Esophagus (tissue), 2 donors: Measurements from ENCODE around the gene JARID2. TPM values are rescaled to one million over a fixed set of nuclear protein-coding genes. Genes with fewer than 3 reads are reported as not detected.

Experiments used
- H3K27ac ChIP-seq, 2 donors: one replicate each; pipeline ENCODE4 v1.5.1; 2013; ENCODE audit warnings: low read depth in 2 of 2, mild to moderate bottlenecking in 2 of 2, inconsistent platforms in 1 of 2, low read length in 1 of 2, moderate library complexity in 1 of 2
- H3K27me3 ChIP-seq, 2 donors: one replicate each; pipeline ENCODE4 v1.6.1; 2013; ENCODE audit warnings: low read length in 2 of 2, control low read depth in 1 of 2, mild to moderate bottlenecking in 1 of 2; ENCODE audit not compliant: insufficient read depth in 2 of 2, control insufficient read depth in 1 of 2
- H3K36me3 ChIP-seq, 2 donors: one replicate each; pipeline ENCODE4 v1.6.1; 2013; ENCODE audit warnings: low read length in 1 of 2; ENCODE audit not compliant: control insufficient read depth in 2 of 2, insufficient read depth in 2 of 2
- H3K4me1 ChIP-seq, 2 donors: one replicate each; pipeline ENCODE4 v1.6.1; 2013; ENCODE audit warnings: low read length in 1 of 2; ENCODE audit not compliant: control insufficient read depth in 2 of 2, insufficient read depth in 2 of 2
- H3K4me3 ChIP-seq, 2 donors: one replicate each; pipeline ENCODE4 v1.5.1; 2013; ENCODE audit warnings: low read length in 2 of 2, mild to moderate bottlenecking in 2 of 2, low read depth in 1 of 2, moderate library complexity in 1 of 2
- H3K9me3 ChIP-seq, 2 donors: one replicate each; pipeline ENCODE4 v1.6.1; 2013; ENCODE audit warnings: mild to moderate bottlenecking in 2 of 2, low read depth in 1 of 2, low read length in 1 of 2, moderate library complexity in 1 of 2; ENCODE audit not compliant: control insufficient read depth in 2 of 2, insufficient read depth in 1 of 2
- WGBS, 2 donors: extraction: QIAGEN DNeasy Blood & Tissue Kit; methylation state at CpG; one replicate each; pipeline ENCODE4 v1.1.7; 2013; 5-methylcytosine and 5-hydroxymethylcytosine counted together
- polyA plus RNA-seq, 2 donors: library from polyadenylated mRNA; stranded (reverse); fragments of 200-250 nt; gene quantifications; one replicate each; pipeline ENCODE4 v1.2.3, GENCODE V29; 2013
- donor health status: healthy with polysubstance abuse.
- donor health status: Bipolar disorder and iron deficiency.

The JARID2 gene
- polyA plus RNA-seq, 2 donors, result 7.9 to 8.3 TPM

DNA sequence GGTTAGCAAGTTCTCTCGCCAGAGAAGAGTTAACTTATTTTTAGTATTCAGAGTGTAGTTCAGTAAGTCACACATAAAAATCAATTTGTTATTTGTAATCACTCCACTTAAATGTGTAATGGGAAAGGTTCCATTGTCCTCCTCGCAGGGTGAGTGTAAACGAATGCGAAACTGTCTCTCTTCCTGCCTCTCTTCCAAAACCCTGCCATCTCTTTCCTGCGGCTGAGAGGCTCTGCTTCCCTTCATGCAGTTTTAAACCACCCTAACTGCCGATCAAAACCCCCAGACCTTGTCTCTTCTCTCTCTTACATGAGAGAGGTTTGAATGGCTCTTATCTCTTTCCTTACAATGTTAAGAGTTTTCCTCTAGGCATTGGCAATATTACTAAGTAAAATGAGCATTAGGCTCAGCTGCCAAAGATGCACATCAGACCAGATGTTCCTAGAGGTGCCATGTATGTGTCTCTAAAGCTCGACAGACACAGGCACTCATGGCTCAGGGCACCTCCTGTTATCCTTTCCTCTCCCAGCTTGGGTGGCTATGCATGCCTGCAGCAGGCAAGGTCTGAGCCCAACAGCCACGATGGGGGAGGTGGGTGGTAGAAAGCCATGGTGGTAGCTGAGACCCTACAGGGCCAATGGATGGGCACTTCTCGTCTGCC, 91.2 kb downstream of the JARID2 start:
- H3K27me3 ChIP-seq, result no peaks in the 10 kb centered on the region
- H3K27ac ChIP-seq, result no peak overlapping the region
- WGBS, 2 donors, result 73 to 77% methylated on average over 9 of the region's 9 CpGs
- H3K9me3 ChIP-seq, result no peaks in the 10 kb centered on the region
- H3K4me3 ChIP-seq, result no peak overlapping the region
- H3K4me1 ChIP-seq, result peaks cover 0 to 9% of the 10 kb centered on the region in 2 donors
- H3K36me3 ChIP-seq, result no peaks in the 10 kb centered on the region

DNA sequence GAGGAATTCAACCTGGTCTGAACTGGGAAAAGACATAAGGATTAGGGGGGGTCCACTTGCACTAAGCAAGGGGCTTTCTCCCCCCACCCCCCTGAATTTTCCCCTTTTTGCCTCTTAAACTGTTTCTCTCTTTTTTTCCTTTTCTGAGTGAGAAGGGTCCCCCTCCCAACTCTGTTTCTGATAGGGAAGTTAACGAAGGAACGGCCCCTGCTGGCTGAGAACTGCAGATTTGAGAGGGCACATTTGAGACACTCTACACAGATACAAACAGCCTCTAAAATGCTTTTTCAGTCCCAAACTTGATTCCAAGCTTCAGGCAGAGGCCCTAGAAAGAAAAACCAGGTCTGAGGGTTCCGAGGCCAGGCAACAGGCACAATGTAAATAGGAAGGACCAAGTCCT, 91.7 kb downstream of the JARID2 start:
- Histone ChIP-seq H3K27ac (no peak overlapping the region), H3K4me3 (no peak overlapping the region), H3K4me1 (peaks cover 0 to 9% of the 10 kb centered on the region in 2 donors), H3K36me3 (no peaks in the 10 kb centered on the region), H3K9me3 (no peaks in the 10 kb centered on the region), H3K27me3 (no peaks in the 10 kb centered on the region)
- WGBS, 2 donors, result 85 to 92% methylated on average over 3 of the region's 3 CpGs

DNA sequence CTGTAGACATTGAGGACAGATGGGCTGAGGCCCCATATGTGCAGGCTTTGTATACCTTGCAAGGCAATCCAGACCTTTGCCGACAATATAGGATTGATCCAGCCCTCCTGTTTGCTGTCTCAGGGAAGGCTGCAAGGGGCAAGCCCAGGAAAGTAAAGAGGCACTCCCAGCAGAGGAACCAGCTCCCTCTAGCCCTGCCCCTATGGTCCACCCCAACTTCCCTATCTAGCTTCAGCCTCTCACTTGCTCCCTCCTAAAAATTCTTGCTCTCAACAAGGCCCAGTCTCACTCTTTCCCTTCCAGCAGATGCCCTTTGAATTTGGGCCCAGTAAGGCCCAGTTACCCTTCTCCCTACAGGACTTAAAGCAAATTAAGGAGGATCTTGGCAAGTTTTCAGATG, 92.6 kb downstream of the JARID2 start:
- Histone ChIP-seq H3K36me3 (no peaks in the 10 kb centered on the region), H3K4me3 (no peak overlapping the region), H3K9me3 (no peaks in the 10 kb centered on the region), H3K27ac (no peak overlapping the region), H3K4me1 (peaks cover 0 to 9% of the 10 kb centered on the region in 2 donors), H3K27me3 (no peaks in the 10 kb centered on the region)
- 80 to 96% methylated on average over 1 of the region's 1 CpG for WGBS, 2 donors

DNA sequence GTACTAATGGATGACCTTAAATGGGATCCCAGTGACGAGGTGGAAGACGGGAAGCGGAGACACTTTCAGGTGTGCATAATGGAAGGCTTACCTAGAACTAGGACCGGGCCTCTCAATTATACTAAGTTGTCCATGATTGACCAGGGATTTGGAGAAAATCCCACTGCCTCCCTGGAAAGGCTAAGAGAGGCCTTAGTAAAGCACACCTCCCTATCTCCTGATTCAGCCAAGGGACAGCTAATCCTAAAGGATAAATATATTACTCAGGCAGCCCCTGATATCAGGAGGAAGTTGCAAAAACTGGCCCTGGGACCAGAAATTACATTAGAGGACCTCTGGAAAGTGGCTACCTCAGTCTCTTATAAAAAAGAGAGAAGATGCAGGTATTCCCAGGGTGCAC, 93.2 kb downstream of the JARID2 start:
- Histone ChIP-seq H3K4me3 (no peak overlapping the region), H3K27me3 (no peaks in the 10 kb centered on the region), H3K36me3 (no peaks in the 10 kb centered on the region), H3K4me1 (peaks cover 0 to 9% of the 10 kb centered on the region in 2 donors), H3K27ac (no peak overlapping the region), H3K9me3 (no peaks in the 10 kb centered on the region)
- WGBS, 2 donors, result 94 to 95% methylated on average over 4 of the region's 4 CpGs

DNA sequence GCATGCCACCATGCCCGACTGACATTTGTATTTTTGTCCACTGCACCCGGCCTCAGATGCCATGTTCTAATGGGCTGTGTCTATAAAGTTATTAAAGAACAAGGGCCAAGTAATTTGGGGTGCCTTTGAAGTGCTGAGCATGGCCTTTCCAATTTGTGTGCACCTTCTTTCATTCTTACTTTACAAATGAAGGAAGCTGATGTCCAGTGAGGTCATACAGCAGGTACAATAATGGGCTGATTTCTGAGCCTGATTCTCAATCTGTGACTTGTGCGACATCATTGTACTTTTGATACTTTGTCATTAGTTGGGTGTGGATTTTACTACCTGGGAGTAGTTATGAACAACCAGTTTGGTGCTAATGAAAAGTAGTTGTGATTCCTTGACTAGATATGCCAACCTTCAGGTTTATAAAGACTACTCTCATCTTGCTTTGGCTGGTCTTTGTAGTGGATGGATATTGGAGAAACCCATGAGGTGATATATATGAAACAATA, 94.3 kb downstream of the JARID2 start:
- Histone ChIP-seq H3K27ac (no peak overlapping the region), H3K4me1 (peaks cover 0 to 9% of the 10 kb centered on the region in 2 donors), H3K4me3 (no peak overlapping the region), H3K27me3 (no peaks in the 10 kb centered on the region), H3K9me3 (no peaks in the 10 kb centered on the region), H3K36me3 (no peaks in the 10 kb centered on the region)
- WGBS, 2 donors, result 88 to 92% methylated on average over 3 of the region's 3 CpGs

DNA sequence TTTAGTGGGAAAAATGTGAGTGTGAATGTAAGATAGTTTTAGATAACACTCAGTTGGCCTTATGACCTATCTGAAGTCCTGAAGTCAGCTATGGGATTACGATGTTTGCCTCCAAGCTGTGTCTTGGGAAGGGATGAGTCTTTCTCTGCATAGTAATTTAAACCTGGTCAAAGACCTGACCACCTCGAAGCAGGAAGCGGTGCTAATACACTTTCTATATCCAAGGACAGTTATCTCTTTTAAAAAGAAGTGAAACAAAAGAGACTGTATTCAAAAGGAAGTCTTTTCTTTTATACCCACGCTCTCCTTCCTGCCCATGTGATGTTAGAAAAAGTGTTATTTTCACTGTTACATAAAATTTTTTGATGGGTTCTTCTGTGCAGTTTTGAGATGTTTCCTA, 94.9 kb downstream of the JARID2 start:
- H3K4me3 ChIP-seq, result no peak overlapping the region
- no peaks in the 10 kb centered on the region for H3K27me3 ChIP-seq
- no peaks in the 10 kb centered on the region for H3K9me3 ChIP-seq
- H3K36me3 ChIP-seq, result no peaks in the 10 kb centered on the region
- H3K27ac ChIP-seq, result no peak overlapping the region
- WGBS, 2 donors, result 66% methylated on average over 4 of the region's 4 CpGs
- H3K4me1 ChIP-seq, result peaks cover 0 to 9% of the 10 kb centered on the region in 2 donors

DNA sequence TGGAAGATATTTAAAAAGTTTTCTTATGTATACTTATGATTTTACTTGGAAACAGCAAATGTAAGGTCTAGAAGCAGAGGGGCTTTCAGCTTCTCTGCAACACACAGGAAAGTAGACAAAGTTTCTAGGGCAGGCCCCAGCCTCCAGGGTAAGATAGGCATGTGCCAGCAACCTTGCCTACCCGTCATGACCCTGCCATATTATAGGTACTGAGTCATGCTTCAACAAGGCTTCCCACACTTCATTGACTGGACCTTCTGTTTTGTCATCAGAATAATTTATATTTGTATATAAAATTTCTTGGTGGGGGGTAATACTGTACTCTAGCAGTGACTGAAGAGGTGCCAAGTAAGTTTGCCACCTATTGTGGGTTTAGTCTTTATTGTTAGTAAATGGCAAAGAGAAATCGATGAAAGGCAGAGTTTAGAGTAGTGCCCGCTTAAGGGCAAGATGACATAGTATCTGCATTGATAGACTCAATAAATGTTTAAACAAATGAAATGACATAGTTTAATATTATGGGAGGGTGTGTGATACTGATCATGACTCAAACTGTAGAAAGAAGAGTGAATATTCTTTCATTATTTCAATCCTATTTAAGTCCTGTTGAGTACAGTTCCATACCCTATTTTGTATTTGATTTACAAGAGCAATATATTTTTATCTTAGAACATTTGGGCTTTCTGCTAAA, 95.6 kb downstream of the JARID2 start:
- Histone ChIP-seq H3K27ac (no peak overlapping the region), H3K9me3 (no peaks in the 10 kb centered on the region), H3K36me3 (no peaks in the 10 kb centered on the region), H3K4me1 (peaks cover 0 to 9% of the 10 kb centered on the region in 2 donors), H3K4me3 (no peak overlapping the region), H3K27me3 (no peaks in the 10 kb centered on the region)
- 73% methylated on average over 3 of the region's 3 CpGs for WGBS, 2 donors

DNA sequence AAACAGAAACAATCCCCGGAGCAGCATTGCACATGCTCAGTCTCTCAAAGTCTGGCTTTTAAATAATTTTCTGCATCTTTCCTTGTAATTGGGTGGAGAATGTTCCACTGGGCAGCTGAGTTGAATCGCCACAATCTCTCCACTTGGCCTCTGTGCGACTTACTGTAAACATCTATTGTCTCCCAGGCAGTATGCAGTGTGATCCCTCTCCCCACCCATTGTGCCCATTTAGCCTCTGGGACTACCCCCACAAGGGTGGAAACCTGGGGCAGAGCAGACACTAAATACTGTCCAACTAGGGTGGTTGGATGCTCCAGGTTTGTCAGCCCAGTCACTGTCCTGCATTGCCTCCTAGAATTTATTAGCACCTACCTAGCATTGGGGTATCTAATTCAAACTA, 96.2 kb downstream of the JARID2 start:
- Histone ChIP-seq H3K36me3 (no peaks in the 10 kb centered on the region), H3K27me3 (no peaks in the 10 kb centered on the region), H3K27ac (no peak overlapping the region), H3K4me1 (peaks cover 0 to 9% of the 10 kb centered on the region in 2 donors), H3K4me3 (no peak overlapping the region), H3K9me3 (no peaks in the 10 kb centered on the region)
- 88 to 91% methylated on average over 3 of the region's 3 CpGs for WGBS, 2 donors

DNA sequence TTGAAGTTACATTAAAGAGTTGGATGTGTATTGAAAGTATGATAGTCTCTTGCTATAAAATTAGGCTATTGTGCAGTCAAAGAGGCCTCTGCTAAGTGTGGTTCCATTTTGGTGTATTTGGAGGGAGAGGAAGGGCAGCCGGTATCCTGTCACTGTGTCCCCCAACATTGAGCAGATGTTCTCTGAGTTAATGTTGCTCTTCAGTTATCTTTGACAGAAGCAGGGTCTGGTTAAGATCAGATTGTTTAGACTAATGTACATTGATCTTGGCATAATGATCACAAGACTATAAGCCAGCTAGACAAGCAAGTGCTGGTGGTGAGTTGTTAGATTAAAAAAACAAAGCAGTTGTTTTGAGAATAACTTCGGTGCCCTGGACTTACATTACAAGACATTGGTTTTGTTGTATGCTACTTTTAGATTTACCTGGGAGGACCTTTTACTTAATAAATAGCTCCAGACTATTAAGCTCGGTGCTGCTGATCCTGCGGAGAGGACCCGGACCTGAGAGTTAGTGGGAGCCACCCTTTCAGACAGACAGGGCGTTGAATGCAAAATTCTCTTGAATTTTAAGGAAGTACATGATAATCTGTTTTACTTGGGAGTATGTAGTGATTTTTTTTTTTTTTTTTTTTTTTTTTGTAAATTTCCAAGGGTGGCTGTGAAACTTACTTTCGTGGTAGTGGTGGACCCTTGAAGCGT, 97.8 kb downstream of the JARID2 start:
- no peak overlapping the region for H3K27ac ChIP-seq
- no peaks in the 10 kb centered on the region for H3K27me3 ChIP-seq
- 78 to 85% methylated on average over 8 of the region's 8 CpGs for WGBS, 2 donors
- H3K36me3 ChIP-seq, result no peaks in the 10 kb centered on the region
- no peak overlapping the region for H3K4me3 ChIP-seq
- no peaks in the 10 kb centered on the region for H3K9me3 ChIP-seq
- H3K4me1 ChIP-seq, result peaks cover 0 to 7% of the 10 kb centered on the region in 2 donors
